Transverse colon (tissue), 4 donors: Measurements from ENCODE around the gene BPTF. TPM values are rescaled to one million over a fixed set of nuclear protein-coding genes. Genes with fewer than 3 reads are reported as not detected.
"Not testable (repeated sequence)": the region's sequence is repeated elsewhere in the genome, so short reads cannot be mapped to it uniquely, and the experiment has no call there.

Experiments
- DNase-seq: peaks from one replicate; pipeline ENCODE4 v3.0.0-alpha.2; 2019
- H3K27ac ChIP-seq, 4 donors: fragments of 200-600 bp; sonication (generic); 2 replicates each; pipeline ENCODE4 v1.5.1; 2016 to 2018; ENCODE audit warnings: inconsistent platforms in 4 of 4
- H3K27me3 ChIP-seq: fragments of 200-600 bp; sonication (generic); 2 replicates; pipeline ENCODE4 v1.5.1; 2017; ENCODE audit warnings: inconsistent platforms
- H3K36me3 ChIP-seq, 4 donors: fragments of 200-600 bp; sonication (generic); 2 replicates each; pipeline ENCODE4 v1.5.1; 2017 to 2019; ENCODE audit warnings: inconsistent platforms in 4 of 4
- H3K4me1 ChIP-seq, 4 donors: fragments of 200-600 bp; sonication (generic); 2 replicates each; pipeline ENCODE4 v1.5.1; 2017 to 2020; ENCODE audit warnings: inconsistent platforms in 4 of 4
- H3K4me3 ChIP-seq, 4 donors: fragments of 200-600 bp; sonication (generic); 1 replicate in 1 of 4; 2 replicates in 3 of 4; pipeline versions ENCODE4 v1.5.1 to v1.6.1; 2017 to 2019; ENCODE audit warnings: inconsistent platforms in 4 of 4
- H3K9me3 ChIP-seq, 2 donors: fragments of 200-600 bp; sonication (generic); 2 replicates each; pipeline ENCODE4 v1.5.1; 2017 to 2019; ENCODE audit warnings: inconsistent platforms in 2 of 2
- CTCF ChIP-seq, 5 experiments: fragments of 200-600 bp in 3 of 5; fragments of 450-650 bp in 2 of 5; sonication (generic) in 3 of 5; IDR thresholded peaks; 1 replicate in 2 of 5; 2 replicates in 3 of 5; pipeline ENCODE4 v1.5.1; 2016 to 2017; ENCODE audit warnings: antibody characterized with exemption in 5 of 5, inconsistent platforms in 3 of 5, mild to moderate bottlenecking in 2 of 5, moderate library complexity in 1 of 5
- EP300 ChIP-seq: sonication (generic); formaldehyde crosslinking; IDR thresholded peaks from one replicate; pipeline ENCODE4 v1.6.1; 2017; ENCODE audit warnings: antibody characterized with exemption, low read depth
- POLR2A ChIP-seq: fragments of 450-650 bp; IDR thresholded peaks from one replicate; pipeline ENCODE4 v1.6.1; 2016; ENCODE audit warnings: antibody characterized with exemption, mild to moderate bottlenecking, moderate library complexity
- POLR2AphosphoS5 ChIP-seq, 3 donors: sonication (generic); formaldehyde crosslinking; IDR thresholded peaks; one replicate each; pipeline ENCODE4 v1.6.1; 2016; ENCODE audit warnings: antibody characterized with exemption in 3 of 3
- WGBS, 2 donors: methylation state at CpG; one replicate each; pipeline ENCODE4 v1.1.5; 2018; ENCODE audit warnings: low coverage in 1 of 2; 5-methylcytosine and 5-hydroxymethylcytosine counted together
- in situ Hi-C, 4 donors: fragments of 200-750 bp; cut with MboI; loops; one replicate each; pipeline versions ENCODE4 v1.15.0 to v1.15.1; 2017; ENCODE audit warnings: low sequenced_read_pairs in 3 of 4, low pct_ligation_motif_present in 1 of 4, low pct_unique_long_range_greater_than_20kb in 1 of 4
- intact Hi-C: fragments of 100-400 bp; cut with DNase I; formaldehyde crosslinking; loops from one replicate; pipeline ENCODE4 v1.15.1; 2023; ENCODE audit warnings: low total_unique reads
- total RNA-seq, 4 donors: library from RNA; depleted of rRNA; stranded (reverse); fragments of >200 nt; gene quantifications; one replicate each; pipeline ENCODE4 v1.1.0, GENCODE V29; 2016

BPTF gene
- total RNA-seq, 4 donors from 2014 or later: 70.3 to 158 (median 86.7) TPM

GRCh38 chr17:67881083-67881482, 55.8 kb downstream of the BPTF start:
- Histone ChIP-seq H3K36me3 (peaks cover 0 to 5% (median 2%) of the 10 kb centered on the region in 4 donors), H3K4me1 (no peaks in the 10 kb centered on the region), H3K4me3 (no peak overlapping the region), H3K27ac (no peak overlapping the region), H3K9me3 (no peaks in the 10 kb centered on the region), H3K27me3 (no peaks in the 10 kb centered on the region)
- WGBS, 2 donors: 90 to 100% methylated on average over 1 of the region's 1 CpG
- TF ChIP-seq POLR2AphosphoS5 (IDR thresholded peaks at IDR 0.05) (no peak), CTCF (IDR thresholded peaks at IDR 0.05) (no peak), EP300 (no peak), POLR2A (no peak)
- intact Hi-C loops: no loop called here
- DNase-seq: no peak
- in situ Hi-C loops: no loop called here

GRCh38 chr17:67884741-67885140, 59.4 kb downstream of the BPTF start:
- DNase-seq: no peak
- H3K27ac ChIP-seq: no peak overlapping the region
- H3K4me3 ChIP-seq: no peak overlapping the region
- no peak for TF ChIP-seq CTCF (IDR thresholded peaks at IDR 0.05)
- no peak for TF ChIP-seq POLR2AphosphoS5 (IDR thresholded peaks at IDR 0.05)
- no peak for TF ChIP-seq EP300
- TF ChIP-seq POLR2A: no peak
- H3K27me3 ChIP-seq: no peaks in the 10 kb centered on the region
- H3K9me3 ChIP-seq: no peaks in the 10 kb centered on the region
- intact Hi-C loops (no loop called here), in situ Hi-C loops (no loop called here)
- H3K36me3 ChIP-seq: peaks cover 0 to 15% (median 5%) of the 10 kb centered on the region in 4 donors
- WGBS, 2 donors: 23 to 36% methylated on average over 1 of the region's 1 CpG
- H3K4me1 ChIP-seq: no peaks in the 10 kb centered on the region

GRCh38 chr17:67891481-67892119, 66.3 kb downstream of the BPTF start:
- Histone ChIP-seq H3K4me1 (peaks cover 0 to 6% (median 2%) of the 10 kb centered on the region in 4 donors), H3K9me3 (no peaks in the 10 kb centered on the region), H3K27me3 (no peaks in the 10 kb centered on the region), H3K36me3 (peaks cover 0 to 23% (median 7%) of the 10 kb centered on the region in 4 donors), H3K4me3 (no peak overlapping the region), H3K27ac (no peak overlapping the region)
- peak; percentile 14 for DNase-seq
- TF ChIP-seq POLR2AphosphoS5 (IDR thresholded peaks at IDR 0.05) (no peak), CTCF (IDR thresholded peaks at IDR 0.05) (peak in 2 of 5 experiments; percentile 16 to 17), EP300 (no peak), POLR2A (no peak)
- intact Hi-C loops (no loop called here), in situ Hi-C loops (no loop called here)
- 55% methylated on average over 6 of the region's 6 CpGs; no CpG with 5 or more reads in 1 of the 2 donors for WGBS, 2 donors

- Histone ChIP-seq H3K4me1 (no peaks in the 10 kb centered on the region), H3K36me3 (peaks cover 0 to 51% (median 25%) of the 10 kb centered on the region in 4 donors), H3K4me3 (no peak overlapping the region), H3K27me3 (no peaks in the 10 kb centered on the region), H3K27ac (no peak overlapping the region), H3K9me3 (no peaks in the 10 kb centered on the region)
- intact Hi-C loops (no loop called here), in situ Hi-C loops (no loop called here)
- no peak for DNase-seq
- TF ChIP-seq CTCF (IDR thresholded peaks at IDR 0.05) (no peak), POLR2A (no peak), POLR2AphosphoS5 (IDR thresholded peaks at IDR 0.05) (no peak), EP300 (no peak)
- 87 to 92% methylated on average over 5 to 12 of the region's 12 CpGs for WGBS, 2 donors
Observed at GRCh38 chr17:67902511-67903231, 77.4 kb downstream of the BPTF start.

- in situ Hi-C loops, intact Hi-C loops: not testable (repeated sequence)
- WGBS, 2 donors: 69 to 80% methylated on average over 2 of the region's 2 CpGs
Observed at GRCh38 chr17:67905298-67905697, 80.0 kb downstream of the BPTF start.

GRCh38 chr17:67910117-67910803, 85.0 kb downstream of the BPTF start:
- H3K4me1 ChIP-seq, H3K27ac ChIP-seq, H3K27me3 ChIP-seq, in situ Hi-C loops, DNase-seq, H3K4me3 ChIP-seq, H3K9me3 ChIP-seq, intact Hi-C loops: not testable (repeated sequence)
- 82 to 92% methylated on average over 3 to 7 of the region's 7 CpGs for WGBS, 2 donors
- H3K36me3 ChIP-seq: peaks cover 0 to 64% (median 25%) of the 10 kb centered on the region in 4 donors

More at GRCh38 chr17:67905298-67905697, 80.0 kb downstream of the BPTF start:
- not testable (repeated sequence) for H3K27ac ChIP-seq, H3K27me3 ChIP-seq, DNase-seq, H3K4me1 ChIP-seq, H3K4me3 ChIP-seq, H3K9me3 ChIP-seq
- peaks cover 0 to 47% (median 24%) of the 10 kb centered on the region in 4 donors for H3K36me3 ChIP-seq
